Small intestine (tissue), 7 donors: ENCODE data around the gene NUTM2E. TPM values are rescaled to one million over a fixed set of nuclear protein-coding genes. Genes with fewer than 3 reads are reported as not detected.
"Not testable (repeated sequence)": the region's sequence is repeated elsewhere in the genome, so short reads cannot be mapped to it uniquely, and the experiment has no call there.

Experiments
- DNase-seq, 2 donors: peaks; one replicate each; pipeline versions ENCODE4 v3.0.0 to v3.0.0-alpha.2; 2013
- FAIRE-seq: peaks from 2 replicates; lab custom pipeline; 2012; peaks lifted over from hg19 to GRCh38; lab: Jason Lieb, UNC
- H3K27ac ChIP-seq, 3 donors: one replicate each; pipeline ENCODE4 v1.5.1; 2013; ENCODE audit warnings: low read length in 2 of 3, mild to moderate bottlenecking in 2 of 3, control low read depth in 1 of 3, inconsistent platforms in 1 of 3, low read depth in 1 of 3, moderate library complexity in 1 of 3
- H3K27me3 ChIP-seq, 3 donors: one replicate each; pipeline ENCODE4 v1.6.1; 2013; ENCODE audit warnings: low read length in 3 of 3, inconsistent platforms in 1 of 3; ENCODE audit not compliant: control insufficient read depth in 3 of 3, insufficient read depth in 3 of 3
- H3K36me3 ChIP-seq, 3 donors: one replicate each; pipeline ENCODE4 v1.6.1; 2013; ENCODE audit warnings: low read length in 3 of 3, inconsistent platforms in 1 of 3, low read depth in 1 of 3, mild to moderate bottlenecking in 1 of 3, moderate library complexity in 1 of 3; ENCODE audit not compliant: control insufficient read depth in 3 of 3, insufficient read depth in 2 of 3
- H3K4me1 ChIP-seq, 3 donors: one replicate each; pipeline ENCODE4 v1.6.1; 2013; ENCODE audit warnings: low read length in 2 of 3, inconsistent platforms in 1 of 3, low read depth in 1 of 3, mild to moderate bottlenecking in 1 of 3, moderate library complexity in 1 of 3; ENCODE audit not compliant: control insufficient read depth in 3 of 3, insufficient read depth in 2 of 3
- H3K4me3 ChIP-seq, 3 donors: one replicate each; pipeline ENCODE4 v1.5.1; 2013; ENCODE audit warnings: low read length in 3 of 3, control low read depth in 1 of 3, inconsistent platforms in 1 of 3, low read depth in 1 of 3, mild to moderate bottlenecking in 1 of 3, moderate library complexity in 1 of 3
- H3K9me3 ChIP-seq, 2 donors: one replicate each; pipeline ENCODE4 v1.6.1; 2013; ENCODE audit warnings: low read depth in 1 of 2, low read length in 1 of 2; ENCODE audit not compliant: control insufficient read depth in 2 of 2, insufficient read depth in 1 of 2
- WGBS, 3 donors: extraction: QIAGEN DNeasy Blood & Tissue Kit; methylation state at CpG; one replicate each; pipeline ENCODE4 v1.1.7; 2013; 5-methylcytosine and 5-hydroxymethylcytosine counted together
- polyA plus RNA-seq, 4 donors: library from polyadenylated mRNA; stranded (reverse) in 3 of 4; unstranded in 1 of 4; fragments of 200-250 nt in 3 of 4; fragments of 120-200 nt in 1 of 4; gene quantifications; one replicate each; pipeline versions ENCODE4 v1.2.1 to v1.2.3, GENCODE V29; 2013
- donor health status: healthy with polysubstance abuse.
- donor health status: control.
- donor health status: control.
- donor health status: Bipolar disorder and iron deficiency.
- donor health status: healthy.

The NUTM2E gene
- polyA plus RNA-seq, 4 donors = 0.09 to 0.73 TPM; not detected in 2

- FAIRE-seq, H3K36me3 ChIP-seq, DNase-seq, H3K4me1 ChIP-seq, H3K27ac ChIP-seq, H3K27me3 ChIP-seq, H3K4me3 ChIP-seq, H3K9me3 ChIP-seq: not testable (repeated sequence)
- 67 to 85% (median 82%) methylated on average over 1 of the region's 1 CpG for WGBS, 3 donors
These were observed 10.4 kb downstream of the NUTM2E start for GRCh38 chr10:79836891-79837290.

- not testable (repeated sequence) for H3K4me1 ChIP-seq, FAIRE-seq, DNase-seq, H3K27ac ChIP-seq, H3K9me3 ChIP-seq, H3K4me3 ChIP-seq, H3K27me3 ChIP-seq, H3K36me3 ChIP-seq
- 81 to 89% (median 85%) methylated on average over 9 to 10 of the region's 16 CpGs for WGBS, 3 donors
These were observed 11.9 kb downstream of the NUTM2E start for GRCh38 chr10:79838441-79838840.

DNA sequence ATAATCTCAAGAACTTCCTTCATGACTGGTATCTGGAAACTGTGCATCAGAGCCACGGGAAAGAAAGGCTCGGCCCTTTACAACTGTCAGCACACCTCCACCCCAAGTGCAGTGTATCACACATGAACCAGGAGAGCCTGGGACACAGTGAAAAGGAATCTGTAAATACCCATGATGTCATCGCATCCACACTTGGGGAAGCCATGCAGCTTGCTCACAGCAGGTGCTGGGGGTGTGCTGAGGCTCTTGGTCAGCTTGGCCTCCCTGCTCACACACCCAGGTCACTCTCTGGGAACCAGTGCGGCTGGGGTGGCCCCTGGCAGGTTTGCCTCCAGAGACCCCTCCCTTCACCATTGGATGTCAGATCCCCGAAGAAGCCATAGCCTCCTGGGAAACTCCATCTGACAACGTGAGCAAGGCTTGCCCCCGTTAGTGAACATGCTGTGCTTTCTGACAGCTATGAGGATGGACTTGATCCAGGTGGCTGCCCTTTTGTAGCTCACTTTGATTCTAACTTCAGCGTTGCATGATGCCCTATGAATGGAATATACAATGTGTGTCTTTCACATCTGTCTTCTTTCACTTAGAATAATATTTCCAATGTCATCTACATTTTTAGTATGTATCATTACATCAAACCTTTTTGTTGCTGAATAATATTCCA, 26.8 kb downstream of the NUTM2E start:
- not testable (repeated sequence) for H3K27me3 ChIP-seq, H3K36me3 ChIP-seq, H3K4me1 ChIP-seq, H3K27ac ChIP-seq, DNase-seq, H3K9me3 ChIP-seq, H3K4me3 ChIP-seq, FAIRE-seq
- WGBS, 3 donors = 54 to 80% (median 67%) methylated on average over 6 to 7 of the region's 8 CpGs

- not testable (repeated sequence) for DNase-seq, H3K36me3 ChIP-seq, H3K27me3 ChIP-seq, H3K9me3 ChIP-seq, H3K27ac ChIP-seq, H3K4me1 ChIP-seq, FAIRE-seq, H3K4me3 ChIP-seq
- 100% methylated on average over 1 of the region's 1 CpG; no CpG with 5 or more reads in 2 of the 3 donors for WGBS, 3 donors
These were observed 35.7 kb downstream of the NUTM2E start for GRCh38 chr10:79862269-79862668.

GRCh38 chr10:79862803-79863202, 36.3 kb downstream of the NUTM2E start:
- not testable (repeated sequence) for H3K4me1 ChIP-seq, H3K9me3 ChIP-seq, H3K36me3 ChIP-seq, H3K4me3 ChIP-seq, DNase-seq, H3K27ac ChIP-seq, H3K27me3 ChIP-seq, FAIRE-seq
- 35 to 62% (median 37%) methylated on average over 2 of the region's 3 CpGs for WGBS, 3 donors

DNA sequence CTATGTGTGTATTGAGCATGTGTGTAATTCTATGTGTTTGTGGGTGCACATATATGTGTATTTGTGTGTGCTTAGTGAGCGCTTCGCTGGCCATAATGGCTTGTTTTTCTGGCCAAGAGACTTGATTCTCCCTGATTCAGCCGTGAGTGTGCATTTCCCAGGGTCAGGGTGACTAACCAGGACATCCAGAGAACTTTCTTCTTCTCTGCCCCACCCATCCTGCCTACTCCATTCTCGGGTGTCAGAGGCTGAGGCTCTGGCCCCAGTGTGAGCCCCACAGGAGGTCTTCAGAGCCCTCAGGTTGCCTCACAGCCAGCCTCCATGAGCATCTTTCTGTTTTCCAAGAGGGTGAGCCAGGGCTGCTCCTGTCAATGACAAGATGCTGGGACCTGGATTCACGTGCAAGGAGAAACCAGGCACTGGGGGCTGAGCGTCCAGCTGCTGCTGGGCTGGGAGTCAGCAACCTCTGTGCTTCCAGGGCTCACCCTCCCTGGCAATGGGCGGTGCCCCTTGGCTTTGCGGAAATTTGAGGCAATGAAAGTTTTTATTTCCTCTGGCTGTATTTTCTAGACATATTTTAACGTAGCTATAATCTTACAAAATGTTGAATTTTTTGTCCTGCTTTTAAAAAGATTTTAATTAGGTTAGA, 40.5 kb downstream of the NUTM2E start:
- not testable (repeated sequence) for H3K27me3 ChIP-seq, H3K36me3 ChIP-seq, H3K27ac ChIP-seq, FAIRE-seq, H3K9me3 ChIP-seq, DNase-seq, H3K4me1 ChIP-seq, H3K4me3 ChIP-seq
- 88 to 97% (median 88%) methylated on average over 3 to 5 of the region's 9 CpGs for WGBS, 3 donors

DNA sequence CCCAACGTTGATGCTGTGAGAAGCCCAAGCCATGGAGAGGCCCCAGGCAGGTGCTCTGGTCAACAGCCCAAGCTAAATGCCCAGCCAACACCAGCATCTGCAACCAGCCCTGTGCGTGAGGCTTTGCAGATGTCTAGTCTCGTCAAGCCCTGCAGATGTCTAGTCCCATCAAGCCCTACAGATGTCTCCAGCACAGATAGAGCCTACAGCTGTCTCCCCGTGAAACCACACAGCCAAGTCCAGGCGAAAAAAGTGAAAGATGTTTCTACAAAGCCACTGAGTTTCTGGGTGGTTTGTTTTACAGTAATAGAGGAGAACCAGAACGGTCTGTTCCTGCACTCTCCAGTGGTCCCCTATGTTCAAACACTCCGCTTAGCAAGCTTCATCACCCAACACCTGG, 41.5 kb downstream of the NUTM2E start:
- not testable (repeated sequence) for DNase-seq, H3K27me3 ChIP-seq, FAIRE-seq, H3K9me3 ChIP-seq, H3K27ac ChIP-seq, H3K4me3 ChIP-seq, H3K4me1 ChIP-seq, H3K36me3 ChIP-seq
- WGBS, 3 donors = 72 to 83% (median 77%) methylated on average over 3 to 5 of the region's 7 CpGs

DNA sequence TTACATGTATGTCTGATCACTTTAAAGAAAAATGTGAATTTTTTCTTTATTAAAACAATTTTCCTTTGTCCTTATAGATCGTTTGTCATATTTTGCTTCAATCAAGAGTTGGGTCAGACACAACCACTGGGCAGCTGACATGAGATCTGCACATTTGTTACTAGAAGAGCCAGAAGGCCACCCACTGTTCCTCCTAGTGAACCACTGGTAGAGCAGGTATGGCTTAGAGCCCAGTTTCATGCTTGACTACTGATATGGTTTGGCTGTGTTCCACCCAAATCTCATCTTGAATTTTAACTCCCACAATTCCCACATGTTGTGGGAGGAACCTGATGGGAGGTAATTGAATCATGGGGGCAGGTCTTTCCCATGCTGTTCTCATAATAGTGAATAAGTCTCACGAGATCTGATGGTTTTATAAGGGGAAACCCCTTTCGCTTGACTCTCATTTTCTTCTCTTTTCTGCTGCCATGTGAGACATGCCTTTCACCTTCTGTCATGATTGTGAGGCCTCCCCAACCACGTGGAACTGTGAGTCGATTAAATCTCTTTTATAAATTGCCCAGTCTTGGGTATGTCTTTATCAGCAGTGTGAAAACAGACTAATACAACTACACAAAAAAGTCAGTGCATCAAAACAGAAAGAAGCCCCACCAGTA, 43.0 kb downstream of the NUTM2E start:
- not testable (repeated sequence) for DNase-seq, H3K36me3 ChIP-seq, H3K4me1 ChIP-seq, FAIRE-seq, H3K9me3 ChIP-seq, H3K4me3 ChIP-seq, H3K27ac ChIP-seq, H3K27me3 ChIP-seq
- WGBS, 3 donors = 37 to 60% (median 37%) methylated on average over 5 of the region's 5 CpGs
